H9 (cell line): ENCODE data around the gene NCAM1. TPM values are rescaled to one million over a fixed set of nuclear protein-coding genes. Genes with fewer than 3 reads are reported as not detected.

Experiments
- DNase-seq: peaks from one replicate; pipeline ENCODE4 v3.0.0-alpha.2; 2017
- H2AFZ ChIP-seq: one replicate; pipeline ENCODE4 v1.6.1; 2013; ENCODE audit warnings: mild to moderate bottlenecking, low read length, control low read depth, moderate library complexity
- H2AK5ac ChIP-seq: 2 replicates; pipeline ENCODE4 v1.6.1; 2013; ENCODE audit warnings: low read length, control low read depth, mixed read lengths; ENCODE audit not compliant: insufficient read length
- H2BK120ac ChIP-seq: one replicate; pipeline ENCODE4 v1.6.1; 2013; ENCODE audit warnings: low read depth, mild to moderate bottlenecking, low read length, control low read depth, inconsistent platforms; ENCODE audit not compliant: poor library complexity, severe bottlenecking
- H2BK12ac ChIP-seq: 2 replicates; pipeline ENCODE4 v1.6.1; 2013; ENCODE audit warnings: low read length, control low read depth, mixed read lengths, low read depth; ENCODE audit not compliant: insufficient read length
- H2BK15ac ChIP-seq: 2 replicates; pipeline ENCODE4 v1.6.1; 2013; ENCODE audit warnings: low read depth, low read length, control low read depth
- H2BK20ac ChIP-seq: one replicate; pipeline ENCODE4 v1.6.1; 2013; ENCODE audit warnings: low read depth, mild to moderate bottlenecking, low read length, control low read depth, inconsistent platforms; ENCODE audit not compliant: poor library complexity, severe bottlenecking
- H2BK5ac ChIP-seq: 2 replicates; pipeline ENCODE4 v1.6.1; 2013; ENCODE audit warnings: low read length, control low read depth, mixed read lengths; ENCODE audit not compliant: insufficient read length
- H3K14ac ChIP-seq: 2 replicates; pipeline ENCODE4 v1.6.1; 2013; ENCODE audit warnings: low read length, control low read depth; ENCODE audit not compliant: insufficient read depth
- H3K18ac ChIP-seq: 2 replicates; pipeline ENCODE4 v1.6.1; 2013; ENCODE audit warnings: low read depth, mild to moderate bottlenecking, mixed read lengths, low read length, control low read depth; ENCODE audit not compliant: insufficient read length
- H3K23ac ChIP-seq: 2 replicates; pipeline ENCODE4 v1.6.1; 2013; ENCODE audit warnings: low read length, control low read depth, mixed read lengths, low read depth; ENCODE audit not compliant: insufficient read length
- H3K23me2 ChIP-seq: 2 replicates; pipeline ENCODE4 v1.6.1; 2013; ENCODE audit warnings: low read depth, mild to moderate bottlenecking, mixed read lengths, low read length, control low read depth; ENCODE audit not compliant: insufficient read length, poor library complexity, severe bottlenecking
- H3K27ac ChIP-seq: 2 replicates; pipeline ENCODE4 v1.5.1; 2013; ENCODE audit warnings: low read length, control low read depth, mixed read lengths, low read depth; ENCODE audit not compliant: insufficient read length
- H3K27me3 ChIP-seq: 2 replicates; pipeline ENCODE4 v1.6.1; 2013; ENCODE audit warnings: low read length, control low read depth, inconsistent platforms; ENCODE audit not compliant: insufficient read depth
- H3K4ac ChIP-seq: 2 replicates; pipeline ENCODE4 v1.6.1; 2013; ENCODE audit warnings: low read depth, mild to moderate bottlenecking, control low read depth, inconsistent platforms, low read length, moderate library complexity
- H3K4me1 ChIP-seq: 2 replicates; pipeline ENCODE4 v1.6.1; 2013; ENCODE audit warnings: low read length, control low read depth, inconsistent platforms; ENCODE audit not compliant: insufficient read depth
- H3K4me2 ChIP-seq: 2 replicates; pipeline ENCODE4 v1.6.1; 2013; ENCODE audit warnings: low read length, control low read depth, mixed read lengths; ENCODE audit not compliant: insufficient read length, insufficient read depth
- H3K56ac ChIP-seq: 2 replicates; pipeline ENCODE4 v1.6.1; 2013; ENCODE audit warnings: low read depth, mild to moderate bottlenecking, mixed read lengths, low read length, control low read depth; ENCODE audit not compliant: insufficient read length
- H3K79me1 ChIP-seq: 2 replicates; pipeline ENCODE4 v1.6.1; 2013; ENCODE audit warnings: low read depth, mild to moderate bottlenecking, moderate library complexity, low read length, control low read depth, inconsistent platforms; ENCODE audit not compliant: insufficient read depth, poor library complexity, severe bottlenecking
- H3K79me2 ChIP-seq: 2 replicates; pipeline ENCODE4 v1.6.1; 2013; ENCODE audit warnings: low read length, control low read depth, inconsistent platforms; ENCODE audit not compliant: insufficient read depth
- H3K9ac ChIP-seq: 2 replicates; pipeline ENCODE4 v1.6.1; 2013; ENCODE audit warnings: low read length, control low read depth, mixed read lengths; ENCODE audit not compliant: insufficient read length; ENCODE audit errors: extremely low read depth
- H3K9me3 ChIP-seq: one replicate; pipeline ENCODE4 v1.6.1; 2013; ENCODE audit warnings: low read depth, low read length, inconsistent platforms; ENCODE audit not compliant: control insufficient read depth
- H3T11ph ChIP-seq: one replicate; pipeline ENCODE4 v1.6.1; 2013; ENCODE audit warnings: mild to moderate bottlenecking, low read length, control low read depth, inconsistent platforms
- H4K20me1 ChIP-seq: one replicate; pipeline ENCODE4 v1.6.1; 2013; ENCODE audit not compliant: control insufficient read depth, insufficient read length, insufficient read depth
- H4K5ac ChIP-seq: 2 replicates; pipeline ENCODE4 v1.6.1; 2013; ENCODE audit warnings: low read depth, mild to moderate bottlenecking, mixed read lengths, low read length, control low read depth; ENCODE audit not compliant: insufficient read length
- H4K8ac ChIP-seq: replicated peaks from 2 replicates; pipeline ENCODE4 v1.6.1; 2013; ENCODE audit warnings: low read length, control low read depth, mixed read lengths, low read depth; ENCODE audit not compliant: insufficient read length
- H4K91ac ChIP-seq: 2 replicates; pipeline ENCODE4 v1.6.1; 2013; ENCODE audit warnings: low read depth, mild to moderate bottlenecking, moderate library complexity, mixed read lengths, low read length, control low read depth; ENCODE audit not compliant: insufficient read length
- H3K27ac Mint-ChIP-seq, 3 experiments: 2 replicates in 2 of 3; 3 replicates in 1 of 3; pipeline ENCODE4 v1.8.0; 2020 to 2021; ENCODE audit warnings: mixed read lengths in 3 of 3, mild to moderate bottlenecking in 1 of 3, moderate library complexity in 1 of 3
- H3K27me3 Mint-ChIP-seq: 2 replicates; pipeline ENCODE4 v1.8.0; 2021; ENCODE audit warnings: low read depth, mild to moderate bottlenecking, moderate library complexity, mixed read lengths
- H3K36me3 Mint-ChIP-seq, 3 experiments: 2 replicates in 2 of 3; 3 replicates in 1 of 3; pipeline ENCODE4 v1.8.0; 2020 to 2021; ENCODE audit warnings: low read depth in 3 of 3, mixed read lengths in 3 of 3; ENCODE audit not compliant: insufficient read depth in 1 of 3
- H3K4me1 Mint-ChIP-seq, 2 experiments: 2 replicates each; pipeline ENCODE4 v1.8.0; 2020; ENCODE audit warnings: mixed read lengths in 2 of 2
- H3K4me3 Mint-ChIP-seq, 2 experiments: 2 replicates in 1 of 2; 3 replicates in 1 of 2; pipeline ENCODE4 v1.8.0; 2020 to 2021; ENCODE audit warnings: mild to moderate bottlenecking in 2 of 2, mixed read lengths in 2 of 2, moderate library complexity in 1 of 2
- H3K9me3 Mint-ChIP-seq, 2 experiments: 2 replicates in 1 of 2; 3 replicates in 1 of 2; pipeline ENCODE4 v1.8.0; 2020; ENCODE audit warnings: mild to moderate bottlenecking in 2 of 2, mixed read lengths in 2 of 2, moderate library complexity in 1 of 2
- total RNA-seq: library from RNA; stranded (reverse); gene quantifications from 2 replicates; pipeline ENCODE4 v1.2.1, GENCODE V29; 2021
- TF ChIP-seq, protein P1 (sequence below): fragments of 200-600 bp; sonication (generic); conservative IDR thresholded peaks from 3 replicates; pipeline ENCODE4 v1.8.0; 2021; ENCODE audit warnings: antibody characterized with exemption, mild to moderate bottlenecking

NCAM1 gene
- total RNA-seq, 1 experiment from 2014 or later = 2.5 TPM

DNA sequence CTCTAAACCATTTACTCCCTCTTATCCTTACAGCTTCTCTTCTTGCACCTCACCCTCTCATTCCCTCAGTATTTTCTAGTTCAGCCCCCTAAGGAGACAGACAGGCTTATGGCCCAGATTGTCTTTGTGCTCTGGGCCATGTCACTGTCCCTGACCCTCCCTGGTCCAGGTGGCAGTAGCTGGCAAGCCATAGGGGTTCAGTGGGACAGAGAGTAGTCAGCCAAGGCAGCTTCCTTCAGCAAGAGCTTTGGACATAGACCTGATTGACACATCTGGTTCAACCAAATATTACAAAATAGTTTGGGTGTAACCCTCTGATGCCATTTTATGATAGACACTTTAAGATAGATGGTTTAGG is 53.9 kb downstream of the NCAM1 start:
- no peaks in the 10 kb centered on the region for H3K79me1 ChIP-seq
- H2BK20ac ChIP-seq = no peak overlapping the region
- Mint-ChIP-seq H3K4me3 (no peak overlapping the region), H3K27me3 (no peaks in the 10 kb centered on the region), H3K9me3 (no peaks in the 10 kb centered on the region; a peak in 1 of 5 replicates), H3K4me1 (peaks cover 0 to 3% of the 10 kb centered on the region in 2 experiments; a peak in 1 of 4 replicates), H3K36me3 (no peaks in the 10 kb centered on the region), H3K27ac (no peak overlapping the region)
- H3K27me3 ChIP-seq = no peaks in the 10 kb centered on the region
- no peak overlapping the region for H3K9ac ChIP-seq
- H4K8ac ChIP-seq = no peak overlapping the region
- H2AK5ac ChIP-seq = no peak overlapping the region
- H2BK15ac ChIP-seq = no peak overlapping the region
- H3K56ac ChIP-seq = no peak overlapping the region
- no peak overlapping the region for H2BK120ac ChIP-seq
- no peaks in the 10 kb centered on the region for H3K9me3 ChIP-seq
- H3K18ac ChIP-seq = no peak overlapping the region
- no peak overlapping the region for H3K27ac ChIP-seq
- H3T11ph ChIP-seq = no peak overlapping the region
- TF ChIP-seq, protein P1, sequence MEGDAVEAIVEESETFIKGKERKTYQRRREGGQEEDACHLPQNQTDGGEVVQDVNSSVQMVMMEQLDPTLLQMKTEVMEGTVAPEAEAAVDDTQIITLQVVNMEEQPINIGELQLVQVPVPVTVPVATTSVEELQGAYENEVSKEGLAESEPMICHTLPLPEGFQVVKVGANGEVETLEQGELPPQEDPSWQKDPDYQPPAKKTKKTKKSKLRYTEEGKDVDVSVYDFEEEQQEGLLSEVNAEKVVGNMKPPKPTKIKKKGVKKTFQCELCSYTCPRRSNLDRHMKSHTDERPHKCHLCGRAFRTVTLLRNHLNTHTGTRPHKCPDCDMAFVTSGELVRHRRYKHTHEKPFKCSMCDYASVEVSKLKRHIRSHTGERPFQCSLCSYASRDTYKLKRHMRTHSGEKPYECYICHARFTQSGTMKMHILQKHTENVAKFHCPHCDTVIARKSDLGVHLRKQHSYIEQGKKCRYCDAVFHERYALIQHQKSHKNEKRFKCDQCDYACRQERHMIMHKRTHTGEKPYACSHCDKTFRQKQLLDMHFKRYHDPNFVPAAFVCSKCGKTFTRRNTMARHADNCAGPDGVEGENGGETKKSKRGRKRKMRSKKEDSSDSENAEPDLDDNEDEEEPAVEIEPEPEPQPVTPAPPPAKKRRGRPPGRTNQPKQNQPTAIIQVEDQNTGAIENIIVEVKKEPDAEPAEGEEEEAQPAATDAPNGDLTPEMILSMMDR = no peak
- no peak overlapping the region for H3K4me2 ChIP-seq
- H2BK5ac ChIP-seq = no peak overlapping the region
- H3K23me2 ChIP-seq = no peaks in the 10 kb centered on the region
- DNase-seq = no peak
- no peak overlapping the region for H4K91ac ChIP-seq
- H2AFZ ChIP-seq = no peak overlapping the region
- no peaks in the 10 kb centered on the region for H3K4me1 ChIP-seq
- no peak overlapping the region for H4K5ac ChIP-seq
- H2BK12ac ChIP-seq = no peak overlapping the region
- no peaks in the 10 kb centered on the region for H3K79me2 ChIP-seq
- H3K14ac ChIP-seq = no peak overlapping the region
- no peaks in the 10 kb centered on the region for H4K20me1 ChIP-seq
- H3K23ac ChIP-seq = no peak overlapping the region
- H3K4ac ChIP-seq = no peak overlapping the region
